Urothelium cell line (cell line): ENCODE data around the gene ARID3C.
"Not testable (repeated sequence)": the region's sequence is repeated elsewhere in the genome, so short reads cannot be mapped to it uniquely, and the experiment has no call there.

Source experiments
- DNase-seq: peaks from one replicate; pipeline ENCODE4 v3.0.0; 2011; ENCODE audit warnings: low spot score, mixed read lengths
- FAIRE-seq: peaks from 2 replicates; lab custom pipeline; 2011; peaks lifted over from hg19 to GRCh38; lab: Jason Lieb, UNC

Gene ARID3C

DNA sequence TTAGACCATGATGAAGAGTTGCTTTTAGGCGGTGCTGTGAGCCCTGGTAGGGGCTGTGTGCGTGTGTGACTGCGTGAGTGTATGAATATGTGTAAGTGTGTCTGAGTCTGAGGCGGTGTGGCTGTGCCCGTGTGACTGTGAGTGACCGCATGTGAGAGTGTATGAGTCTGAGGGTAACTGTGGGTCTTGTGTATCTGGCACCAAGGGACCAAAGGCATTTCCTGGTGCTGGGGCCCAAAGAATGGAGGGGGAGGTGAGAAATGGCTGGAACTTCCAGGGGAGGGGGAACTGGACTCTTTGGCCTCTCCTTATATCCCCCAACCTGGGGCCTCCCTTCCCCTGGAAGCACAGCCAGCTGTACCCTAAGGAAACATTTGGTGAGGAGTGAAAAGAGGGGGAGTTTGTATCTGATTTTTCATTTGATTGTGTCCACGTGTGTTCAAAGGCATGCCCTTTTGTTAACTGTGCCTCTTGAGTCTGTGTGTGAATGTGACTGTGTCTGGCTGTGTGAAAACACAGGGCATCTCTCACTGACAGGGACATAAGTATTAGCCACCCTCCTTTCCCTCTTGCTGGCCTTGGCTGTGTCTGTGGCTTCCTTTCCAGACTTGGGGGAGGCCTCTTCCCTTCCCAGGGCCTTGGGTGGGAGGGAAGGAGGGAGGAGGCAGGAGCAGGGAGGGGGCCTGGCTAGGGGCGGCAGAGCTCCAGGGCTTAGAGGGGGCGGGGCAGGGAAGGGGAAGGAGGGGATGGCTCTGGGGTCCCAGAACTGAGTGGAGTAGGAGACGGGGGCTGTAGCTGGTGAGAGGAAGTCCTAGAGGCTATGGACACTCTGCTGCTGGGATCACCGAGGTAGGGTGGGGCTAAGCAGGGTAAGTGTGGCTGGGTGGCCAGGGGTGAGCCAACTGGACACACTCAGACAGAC, 24.5 kb upstream of the ARID3C start:
- DNase-seq (no peak), FAIRE-seq (peak; percentile 17)

GRCh38 chr9:34652602-34653000, 23.7 kb upstream of the ARID3C start:
- DNase-seq (no peak), FAIRE-seq (no peak)

- DNase-seq: peak; percentile 95
- peak; percentile 90 for FAIRE-seq
Observed at GRCh38 chr9:34651876-34652601, 23.2 kb upstream of the ARID3C start, which contains the start of gene IL11RA. Gene IL11RA, plus strand, starts transcription at chr9:34652185. Its CDS starts 3,033 bp downstream, at chr9:34655218.

DNA sequence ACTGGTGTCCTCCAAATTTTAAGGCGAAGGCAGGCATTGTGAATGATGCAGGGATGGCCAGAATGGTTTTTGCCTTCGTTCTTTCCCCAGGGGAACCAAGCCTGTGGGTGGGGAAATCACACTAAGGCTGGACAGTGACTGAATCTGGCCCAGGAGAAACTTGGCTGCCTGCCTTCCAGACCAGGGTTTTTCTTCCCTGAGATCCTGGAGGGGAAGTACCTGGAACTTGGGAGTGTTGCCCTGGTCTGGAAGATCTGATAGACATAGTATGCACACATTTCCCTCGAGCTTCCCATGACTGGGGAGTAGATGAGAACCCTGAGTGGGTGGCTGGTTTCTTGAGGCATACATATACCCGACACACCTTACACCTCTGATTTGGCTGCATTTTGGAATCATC, 22.5 kb upstream of the ARID3C start:
- FAIRE-seq: no peak

DNA sequence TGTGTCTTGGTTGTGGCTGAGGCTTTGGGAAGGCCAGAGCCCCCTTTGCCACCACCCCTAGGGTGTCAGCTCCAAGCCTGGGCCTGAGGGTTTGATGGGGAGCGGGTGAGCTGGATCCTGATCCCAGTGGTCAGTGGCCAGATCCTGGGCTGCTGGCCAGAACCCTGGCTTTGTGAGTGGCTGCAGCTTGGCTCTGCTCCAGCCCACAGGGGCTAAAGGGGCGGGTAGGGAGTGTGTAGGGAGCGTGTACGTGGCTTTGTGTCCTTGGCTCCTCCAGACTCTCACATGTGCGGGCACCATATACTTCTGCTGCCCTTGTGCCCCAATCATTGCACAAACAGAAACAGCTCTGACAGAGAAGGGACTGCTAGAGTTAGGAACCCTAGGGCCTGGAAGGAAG, 21.9 kb upstream of the ARID3C start:
- no peak for FAIRE-seq
- no peak for DNase-seq

More for the DNA sequence above, 22.5 kb upstream of the ARID3C start:
- no peak for DNase-seq

GRCh38 chr9:34648673-34649072, 19.8 kb upstream of the ARID3C start:
- FAIRE-seq (no peak), DNase-seq (no peak)

- FAIRE-seq (no peak), DNase-seq (no peak)
Observed at GRCh38 chr9:34647651-34648050, 18.8 kb upstream of the ARID3C start.

- FAIRE-seq (no peak), DNase-seq (no peak)
Observed at GRCh38 chr9:34647084-34647403, 18.2 kb upstream of the ARID3C start.

- DNase-seq (peak; percentile 97), FAIRE-seq (peak; percentile 83)
Observed at GRCh38 chr9:34646211-34647083, 17.6 kb upstream of the ARID3C start, which contains the start of gene GALT. Gene GALT, plus strand, starts transcription at chr9:34646675. Its CDS starts 30 bp downstream, at chr9:34646705.

GRCh38 chr9:34644766-34645314, 16.0 kb upstream of the ARID3C start:
- FAIRE-seq (no peak), DNase-seq (no peak)

GRCh38 chr9:34642679-34643078, 13.8 kb upstream of the ARID3C start:
- FAIRE-seq (no peak), DNase-seq (no peak)

- not testable (repeated sequence) for FAIRE-seq, DNase-seq
Observed at GRCh38 chr9:34639322-34639721, 10.5 kb upstream of the ARID3C start.

- DNase-seq (no peak), FAIRE-seq (no peak)
Observed at GRCh38 chr9:34638138-34638445, 9.2 kb upstream of the ARID3C start.

DNA sequence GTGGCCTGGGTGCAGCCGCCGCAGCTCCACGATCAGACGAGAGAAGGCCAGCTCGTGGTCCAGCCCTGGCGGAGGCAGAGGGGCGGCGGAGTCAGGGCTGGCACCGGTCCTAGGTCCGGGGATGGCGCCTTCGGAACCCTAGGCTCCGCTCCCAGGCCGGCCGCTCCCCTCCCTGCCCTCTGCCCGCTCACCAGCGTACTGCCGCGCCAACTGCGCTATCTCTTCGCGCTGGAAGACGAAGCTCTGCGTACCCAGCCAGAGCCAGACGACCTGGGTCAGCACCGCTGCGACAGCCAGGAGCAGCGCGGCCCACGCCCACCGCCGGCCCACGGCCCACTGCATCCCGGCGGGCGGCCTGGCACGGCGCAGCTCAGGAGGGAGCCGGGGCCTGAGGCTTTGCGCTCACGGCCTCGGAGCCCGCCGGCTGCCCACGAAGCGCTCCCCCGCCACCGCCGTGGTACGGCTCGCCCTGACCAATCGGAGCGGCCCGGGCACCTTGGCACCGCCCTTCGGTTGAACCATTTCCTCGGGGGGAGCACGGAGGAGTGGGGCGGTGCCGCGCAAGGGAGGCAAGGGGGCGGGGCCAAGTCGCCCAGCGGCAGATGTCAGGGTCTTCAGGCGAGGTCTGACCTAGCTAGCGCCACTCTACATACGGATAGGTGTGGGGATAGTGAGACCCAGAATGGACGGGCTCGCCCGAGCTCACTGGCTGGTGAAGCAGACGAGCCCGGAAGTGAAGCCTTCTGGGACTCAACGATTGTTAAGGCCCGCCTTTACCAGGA, 8.7 kb upstream of the ARID3C start, which contains the start of gene SIGMAR1:
Gene SIGMAR1 (minus strand): TSS at position 432 of the 782 bp plus-strand sequence. CDS start 90 bp downstream, at position 342.
- peak; percentile 88 for FAIRE-seq
- DNase-seq: peak; percentile 94

- FAIRE-seq (no peak), DNase-seq (no peak)
Observed at GRCh38 chr9:34636791-34637355, 8.0 kb upstream of the ARID3C start.

DNA sequence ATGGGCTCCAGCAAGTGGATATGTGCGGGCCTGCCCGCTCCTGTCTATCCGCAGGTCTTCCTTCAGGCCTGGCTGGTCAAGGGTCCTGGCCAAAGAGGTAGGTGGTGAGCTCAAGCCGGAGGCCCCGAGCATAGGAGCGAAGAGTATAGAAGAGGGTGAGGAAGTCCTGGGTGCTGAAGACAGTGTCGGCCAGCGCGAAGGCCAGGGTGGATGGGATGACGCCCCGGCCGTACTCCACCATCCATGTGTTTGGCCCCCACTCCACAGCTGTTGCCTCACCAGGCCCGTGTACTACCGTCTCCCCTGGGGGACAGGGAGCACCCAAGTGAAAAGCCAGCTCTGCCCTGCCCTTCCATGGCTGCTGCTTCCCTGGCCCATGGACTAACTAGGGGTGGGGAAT, 6.7 kb upstream of the ARID3C start:
- no peak for DNase-seq
- FAIRE-seq: no peak

GRCh38 chr9:34634551-34635248, 5.8 kb upstream of the ARID3C start:
- FAIRE-seq (no peak), DNase-seq (no peak)

DNA sequence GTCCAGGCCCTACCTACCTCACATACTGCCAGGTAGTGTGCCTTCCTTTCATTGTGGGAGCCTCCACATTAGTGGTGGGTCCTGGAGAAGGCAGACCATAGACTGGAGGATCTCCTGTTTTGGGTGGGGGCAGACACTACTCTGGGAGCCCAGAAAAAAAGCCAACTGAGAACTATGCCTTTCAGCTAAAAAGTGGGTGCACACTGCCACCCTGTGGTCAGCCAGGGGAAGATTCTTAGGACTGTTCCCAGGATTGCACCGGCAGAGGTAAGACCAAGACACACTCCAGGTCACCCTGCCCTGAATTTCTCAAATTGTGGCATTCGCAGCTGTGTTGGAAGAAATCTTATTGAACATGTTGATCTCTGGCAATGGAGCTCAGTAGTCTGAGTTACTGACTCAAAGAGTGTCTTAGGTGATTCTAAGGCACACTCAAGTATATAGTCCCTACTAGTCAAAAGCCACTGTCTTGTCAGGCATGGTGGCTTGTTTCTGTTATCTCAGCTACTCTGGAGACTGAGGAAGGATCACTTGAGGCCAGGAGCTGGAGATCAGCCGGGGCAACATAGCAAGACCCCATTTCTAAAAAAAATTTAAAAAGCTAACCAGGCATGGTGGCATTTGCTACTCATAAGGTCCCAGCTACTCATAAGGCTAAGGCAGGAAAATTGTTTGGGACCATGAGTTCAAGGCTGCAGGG, 5.1 kb upstream of the ARID3C start:
- FAIRE-seq: peak; percentile 79

More for the DNA sequence above, 5.1 kb upstream of the ARID3C start:
- DNase-seq: peak; percentile 79
